Peyer's patch (tissue), 4 donors: ENCODE results near the gene OPRD1.

Source experiments
- POLR2A ChIP-seq, 2 donors: fragments of 450-650 bp; IDR thresholded peaks; one replicate each; pipeline ENCODE4 v1.5.1; 2017; ENCODE audit warnings: antibody characterized with exemption in 2 of 2, mild to moderate bottlenecking in 2 of 2, moderate library complexity in 2 of 2
- TF ChIP-seq, protein P1 (sequence below), 6 experiments: fragments of 450-650 bp in 4 of 6; fragments of 200-600 bp in 2 of 6; sonication (generic) in 1 of 6; IDR thresholded peaks; one replicate each; pipeline ENCODE4 v1.5.1; 2017 to 2019; ENCODE audit warnings: antibody characterized with exemption in 6 of 6, mild to moderate bottlenecking in 3 of 6, moderate library complexity in 1 of 6

DNA sequence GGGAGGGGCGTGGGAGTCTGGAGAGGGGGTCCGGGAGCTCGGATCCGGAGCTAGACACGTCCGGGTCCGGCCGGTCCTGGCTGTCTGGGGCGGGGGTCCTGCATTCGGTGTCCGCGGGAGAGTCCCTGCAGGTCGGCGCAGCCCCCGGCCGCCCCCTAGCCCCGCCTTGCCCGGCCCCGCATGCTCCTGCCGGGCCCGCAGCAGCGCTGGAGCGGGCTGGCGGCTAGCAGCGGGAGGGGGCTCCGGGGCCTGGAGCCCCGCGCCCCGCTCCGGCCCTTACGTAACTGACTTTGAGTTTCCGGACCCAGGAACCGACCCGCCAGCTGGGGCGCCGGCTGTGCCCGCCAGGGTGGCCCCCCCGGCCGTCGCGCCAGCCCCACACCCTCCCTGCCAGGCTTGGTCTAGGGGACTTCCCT, 75.5 kb downstream of the OPRD1 start:
- TF ChIP-seq, protein P1, sequence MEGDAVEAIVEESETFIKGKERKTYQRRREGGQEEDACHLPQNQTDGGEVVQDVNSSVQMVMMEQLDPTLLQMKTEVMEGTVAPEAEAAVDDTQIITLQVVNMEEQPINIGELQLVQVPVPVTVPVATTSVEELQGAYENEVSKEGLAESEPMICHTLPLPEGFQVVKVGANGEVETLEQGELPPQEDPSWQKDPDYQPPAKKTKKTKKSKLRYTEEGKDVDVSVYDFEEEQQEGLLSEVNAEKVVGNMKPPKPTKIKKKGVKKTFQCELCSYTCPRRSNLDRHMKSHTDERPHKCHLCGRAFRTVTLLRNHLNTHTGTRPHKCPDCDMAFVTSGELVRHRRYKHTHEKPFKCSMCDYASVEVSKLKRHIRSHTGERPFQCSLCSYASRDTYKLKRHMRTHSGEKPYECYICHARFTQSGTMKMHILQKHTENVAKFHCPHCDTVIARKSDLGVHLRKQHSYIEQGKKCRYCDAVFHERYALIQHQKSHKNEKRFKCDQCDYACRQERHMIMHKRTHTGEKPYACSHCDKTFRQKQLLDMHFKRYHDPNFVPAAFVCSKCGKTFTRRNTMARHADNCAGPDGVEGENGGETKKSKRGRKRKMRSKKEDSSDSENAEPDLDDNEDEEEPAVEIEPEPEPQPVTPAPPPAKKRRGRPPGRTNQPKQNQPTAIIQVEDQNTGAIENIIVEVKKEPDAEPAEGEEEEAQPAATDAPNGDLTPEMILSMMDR (IDR thresholded peaks at IDR 0.05), result no peak
- no peak for TF ChIP-seq POLR2A (IDR thresholded peaks at IDR 0.05)
